Measurements from ENCODE around the gene ALPG.
"Not testable (repeated sequence)": the region's sequence is repeated elsewhere in the genome, so short reads cannot be mapped to it uniquely, and the experiment has no call there.

Gene ALPG

DNA sequence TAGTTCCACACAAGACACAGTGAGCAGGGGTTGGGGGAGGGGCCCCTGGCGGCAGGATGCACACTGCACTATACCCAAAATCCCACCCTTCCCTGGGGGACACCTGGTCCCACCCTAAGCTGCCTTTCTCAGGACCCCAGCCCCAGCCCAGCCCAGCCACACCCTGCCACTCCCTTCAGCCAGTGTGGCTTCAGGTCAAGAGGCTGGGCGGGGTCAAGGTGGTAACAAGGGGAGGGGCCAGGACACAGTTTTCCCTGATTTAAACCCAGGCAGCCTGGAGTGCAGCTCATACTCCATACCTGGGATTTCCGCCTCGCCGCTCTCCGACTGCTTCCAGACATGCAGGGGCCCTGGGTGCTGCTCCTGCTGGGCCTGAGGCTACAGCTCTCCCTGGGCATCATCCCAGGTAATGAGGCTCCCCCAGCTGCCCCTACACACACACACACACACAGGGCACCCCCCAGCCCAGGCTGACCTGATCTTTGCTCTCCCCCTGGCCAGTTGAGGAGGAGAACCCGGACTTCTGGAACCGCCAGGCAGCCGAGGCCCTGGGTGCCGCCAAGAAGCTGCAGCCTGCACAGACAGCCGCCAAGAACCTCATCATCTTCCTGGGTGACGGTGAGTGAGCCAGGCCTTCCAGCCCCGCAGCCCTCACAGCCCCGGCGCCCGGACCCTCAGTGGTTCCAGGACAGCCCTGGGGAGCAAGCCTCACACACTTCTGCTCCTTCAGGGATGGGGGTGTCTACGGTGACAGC lies at the start of gene ALPG:
Gene ALPG, plus strand, starts transcription at position 289 of the 755 bp plus-strand sequence. Its CDS starts 51 bp downstream, at position 340.
- no peak for DNase-seq

DNA sequence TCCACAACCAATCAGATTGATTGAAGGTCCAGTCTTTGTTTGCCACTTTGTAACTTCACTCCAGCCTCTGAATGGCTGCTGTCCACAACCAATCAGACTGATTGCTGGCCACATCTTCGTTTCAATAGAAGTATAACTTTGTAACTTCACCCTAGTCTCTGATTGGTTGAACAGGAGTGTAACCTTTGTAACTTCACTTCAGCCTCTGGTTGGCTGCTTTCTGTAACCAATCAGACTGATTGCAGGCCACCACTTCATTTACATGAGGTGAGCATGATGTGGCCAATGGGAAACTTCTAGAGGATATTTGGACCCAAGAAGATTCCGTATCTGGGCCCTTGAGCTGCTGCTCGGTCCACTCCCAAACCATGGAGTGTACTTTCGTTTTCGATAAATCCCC lies 45.0 kb upstream of the ALPG start:
- no peak for DNase-seq

DNA sequence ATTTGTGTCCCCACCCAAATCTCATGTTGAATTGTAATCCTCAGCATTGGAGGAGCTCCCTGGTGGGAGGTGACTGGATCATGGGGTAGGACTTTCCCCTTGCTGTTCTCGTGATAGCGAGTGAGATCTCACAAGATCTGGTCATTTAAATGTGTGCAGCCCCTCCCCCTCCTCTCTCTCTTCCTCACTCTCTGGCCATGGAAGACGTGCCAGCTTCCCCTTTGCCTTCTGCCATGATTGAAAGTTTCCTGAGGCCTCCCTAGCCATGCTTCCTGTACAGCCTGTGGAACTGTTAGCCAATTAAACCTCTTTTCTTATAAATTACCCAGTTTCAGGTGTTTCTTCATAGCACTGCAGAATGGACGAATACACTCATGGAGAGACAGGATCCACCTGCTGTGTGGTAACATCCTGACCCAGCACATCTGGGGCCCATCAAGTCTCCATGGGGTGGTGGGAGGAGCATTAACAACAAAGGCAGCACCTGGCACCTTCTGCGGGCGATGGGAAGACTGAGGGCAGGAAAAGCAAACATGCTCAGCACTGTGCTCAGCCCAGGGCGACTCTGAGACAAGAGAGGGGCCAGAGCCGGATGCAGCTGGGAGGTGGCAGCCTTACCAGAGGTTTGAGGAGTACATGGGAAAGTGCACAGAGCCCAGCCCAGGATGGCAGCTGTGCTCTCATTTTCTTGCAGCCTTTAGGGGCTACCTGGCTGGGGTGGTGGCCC lies 44.3 kb upstream of the ALPG start:
- DNase-seq = peak; percentile 12

DNA sequence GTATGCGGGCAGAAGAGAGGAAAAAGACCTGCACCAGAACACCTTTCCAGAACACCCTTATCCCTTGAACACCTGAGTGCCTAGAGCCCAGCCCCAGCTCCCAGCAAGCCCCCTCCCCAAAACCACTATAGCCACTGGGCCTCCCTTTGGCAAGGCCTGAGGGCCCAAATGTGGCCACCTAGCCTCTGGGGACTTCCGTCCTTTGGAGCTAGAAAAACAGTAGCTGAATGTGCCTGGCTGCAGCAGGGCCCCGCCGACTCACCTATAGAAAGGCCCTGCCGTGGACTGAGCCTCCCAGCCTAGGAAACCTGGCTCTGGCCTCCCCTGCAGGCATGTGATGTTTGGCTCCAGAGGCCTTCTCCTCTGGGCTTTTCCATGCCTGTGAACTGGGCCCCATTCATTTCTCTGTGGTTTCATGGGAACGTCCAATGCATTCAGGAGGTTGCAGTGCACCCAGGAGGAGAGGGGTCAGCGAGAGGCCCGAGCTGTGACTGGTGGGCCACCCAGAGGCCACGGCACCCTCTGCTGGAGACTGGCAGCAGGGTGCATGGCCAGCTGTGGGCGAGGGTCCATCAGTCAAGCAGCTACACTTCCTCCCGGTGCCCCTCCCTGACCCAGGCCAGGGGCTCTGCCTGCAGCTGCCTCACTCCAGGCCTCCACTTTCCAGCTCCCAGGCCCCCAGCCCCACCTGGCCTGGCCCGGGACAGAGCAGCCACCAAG lies 43.4 kb upstream of the ALPG start:
- peak; percentile 30 for DNase-seq

DNA sequence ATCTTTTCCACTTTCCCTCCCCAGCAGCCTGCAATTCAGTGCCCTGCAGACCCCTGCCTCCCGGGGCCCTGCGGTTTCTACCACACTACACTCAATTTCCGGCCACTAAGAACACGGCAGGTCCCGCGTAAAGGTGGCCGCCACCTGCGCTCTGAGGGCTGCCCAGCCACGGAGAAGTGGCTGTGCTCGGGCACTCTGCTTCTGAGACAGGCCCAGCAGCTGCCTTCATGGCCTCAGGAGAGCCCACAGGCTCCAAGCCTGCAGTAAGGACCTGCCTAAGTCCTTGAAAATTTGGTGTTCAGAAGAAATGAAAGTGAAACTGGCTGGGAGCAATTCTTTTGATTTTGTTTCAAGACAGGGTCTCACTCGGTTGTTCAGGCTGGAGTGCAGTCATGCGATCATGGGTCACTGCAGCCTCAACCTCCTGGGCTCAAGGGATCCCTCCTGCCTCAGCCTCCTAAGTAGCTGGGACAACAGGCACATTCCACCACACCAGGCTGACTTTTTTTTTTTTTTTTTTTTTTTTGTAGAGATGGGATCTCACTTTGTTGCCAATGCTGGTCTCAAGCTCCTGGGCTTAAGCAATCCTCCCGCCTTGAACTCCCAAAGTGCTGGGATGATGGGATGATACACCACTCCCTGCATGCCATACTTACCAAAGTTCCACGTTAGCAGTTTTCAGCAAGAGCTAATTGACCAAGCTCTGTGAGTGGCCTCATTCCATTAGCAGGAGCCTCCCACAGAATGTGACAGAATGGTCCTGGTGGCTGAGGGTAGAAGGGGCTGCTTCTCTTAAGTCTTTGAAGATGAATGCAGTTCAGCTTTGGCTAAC lies 42.6 kb upstream of the ALPG start:
- peak; percentile 39 for DNase-seq

DNA sequence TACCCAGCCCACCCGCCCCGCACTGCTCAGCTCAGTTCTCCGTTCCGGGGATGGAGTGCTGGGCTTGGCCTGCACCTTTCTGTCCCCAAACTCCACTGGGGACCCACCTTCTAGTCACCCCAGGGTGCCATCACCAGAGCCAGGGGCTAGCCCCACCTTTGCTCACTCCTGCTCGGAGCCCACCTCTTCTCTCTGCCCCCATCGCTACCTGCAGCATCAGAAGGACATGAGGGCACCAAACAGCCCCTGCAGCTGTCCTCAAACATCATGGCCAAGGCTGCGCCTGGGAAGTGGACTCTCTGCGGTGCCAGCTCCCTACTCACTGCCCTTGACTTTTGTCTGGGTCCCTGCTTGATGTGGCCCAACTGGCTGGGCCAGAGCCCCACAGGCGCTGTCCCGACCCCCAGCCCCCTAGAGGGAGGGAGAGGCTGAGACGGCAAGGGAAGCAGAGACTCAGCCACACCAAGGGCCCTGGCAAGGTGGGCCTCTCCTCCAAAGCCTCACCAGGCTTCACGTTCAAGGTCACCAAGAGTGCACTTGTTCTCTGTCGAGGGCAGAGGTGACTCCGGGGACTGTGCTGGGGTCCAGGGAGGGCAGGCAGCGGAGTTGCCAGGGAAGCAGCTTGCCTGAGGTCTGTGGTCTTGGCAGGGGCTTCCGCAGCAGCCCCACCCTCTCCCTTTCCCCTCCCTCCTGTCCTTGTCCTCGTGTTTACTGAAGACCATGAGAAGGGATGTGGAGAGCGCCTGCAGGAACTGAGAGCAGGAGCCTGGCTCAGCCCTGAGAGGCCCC lies 41.6 kb upstream of the ALPG start:
- peak; percentile 38 for DNase-seq

DNA sequence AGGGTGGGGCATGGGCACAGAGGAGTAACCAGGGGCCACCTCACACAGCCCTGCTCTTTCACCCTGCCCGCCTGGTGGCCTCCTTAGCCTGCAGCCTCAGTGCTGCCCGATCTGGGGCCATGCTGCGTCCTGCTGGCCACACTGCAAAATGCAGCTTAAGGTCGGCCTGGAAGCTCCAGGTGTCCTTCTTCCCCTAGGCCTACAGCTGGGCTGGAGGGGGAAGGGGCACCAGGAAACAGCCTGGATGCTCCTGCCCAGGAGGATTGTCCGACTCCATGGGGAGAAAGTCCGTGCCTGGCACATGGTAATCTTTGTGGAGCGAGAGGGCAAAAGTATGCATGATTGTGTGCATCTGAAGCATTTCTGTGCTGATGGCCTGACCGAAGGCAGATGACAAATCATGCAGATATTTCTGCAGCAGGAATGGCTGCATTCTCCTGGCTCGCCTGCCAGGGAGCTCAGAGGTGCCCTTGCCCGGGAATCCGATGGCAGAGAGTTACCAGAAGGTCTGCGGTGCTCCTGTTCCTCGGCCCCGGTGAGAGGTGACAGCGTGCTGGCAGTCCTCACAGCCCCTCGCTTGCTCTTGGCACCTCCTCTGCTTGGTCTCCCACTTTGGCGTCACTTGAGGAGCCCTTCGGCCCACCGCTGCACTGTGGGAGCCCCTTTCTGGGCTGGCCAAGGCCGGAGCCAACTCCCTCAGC lies 40.9 kb upstream of the ALPG start:
- peak; percentile 25 for DNase-seq

DNA sequence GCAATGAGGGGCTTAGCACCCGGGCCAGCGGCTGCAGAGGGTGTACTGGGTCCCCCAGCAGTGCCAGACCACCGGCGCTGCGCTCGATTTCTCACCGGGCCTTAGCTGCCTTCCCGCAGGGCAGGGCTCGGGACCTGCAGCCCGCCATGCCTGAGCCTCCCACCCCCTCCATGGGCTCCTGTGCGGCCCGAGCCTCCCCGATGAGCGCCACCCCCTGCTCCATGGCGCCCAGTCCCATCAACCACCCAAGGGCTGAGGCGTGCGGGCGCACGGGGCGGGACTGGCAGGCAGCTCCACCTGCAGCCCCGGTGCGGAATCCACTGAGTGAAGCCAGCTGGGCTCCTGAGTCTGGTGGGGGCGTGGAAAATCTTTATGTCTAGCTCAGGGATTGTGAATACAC lies 40.2 kb upstream of the ALPG start:
- DNase-seq = not testable (repeated sequence)

DNA sequence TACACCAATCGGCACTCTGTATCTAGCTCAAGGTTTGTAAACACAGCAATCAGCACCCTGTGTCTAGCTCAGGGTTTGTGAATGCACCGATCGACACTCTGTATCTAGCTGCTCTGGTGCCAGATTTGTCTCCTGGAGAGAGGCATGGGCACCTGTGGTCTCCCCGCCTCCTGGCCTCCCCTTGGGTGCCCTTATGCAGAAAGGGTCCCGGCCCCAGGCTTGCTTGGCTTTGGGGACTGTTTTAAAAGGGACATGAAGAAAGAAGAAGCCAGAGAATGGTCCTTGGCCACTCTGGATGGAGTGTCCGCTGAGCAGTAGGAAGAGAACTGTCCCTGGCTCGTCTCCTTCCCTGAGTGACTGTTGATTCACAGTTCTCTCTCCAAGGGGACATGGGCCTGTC lies 39.6 kb upstream of the ALPG start:
- no peak for DNase-seq

DNA sequence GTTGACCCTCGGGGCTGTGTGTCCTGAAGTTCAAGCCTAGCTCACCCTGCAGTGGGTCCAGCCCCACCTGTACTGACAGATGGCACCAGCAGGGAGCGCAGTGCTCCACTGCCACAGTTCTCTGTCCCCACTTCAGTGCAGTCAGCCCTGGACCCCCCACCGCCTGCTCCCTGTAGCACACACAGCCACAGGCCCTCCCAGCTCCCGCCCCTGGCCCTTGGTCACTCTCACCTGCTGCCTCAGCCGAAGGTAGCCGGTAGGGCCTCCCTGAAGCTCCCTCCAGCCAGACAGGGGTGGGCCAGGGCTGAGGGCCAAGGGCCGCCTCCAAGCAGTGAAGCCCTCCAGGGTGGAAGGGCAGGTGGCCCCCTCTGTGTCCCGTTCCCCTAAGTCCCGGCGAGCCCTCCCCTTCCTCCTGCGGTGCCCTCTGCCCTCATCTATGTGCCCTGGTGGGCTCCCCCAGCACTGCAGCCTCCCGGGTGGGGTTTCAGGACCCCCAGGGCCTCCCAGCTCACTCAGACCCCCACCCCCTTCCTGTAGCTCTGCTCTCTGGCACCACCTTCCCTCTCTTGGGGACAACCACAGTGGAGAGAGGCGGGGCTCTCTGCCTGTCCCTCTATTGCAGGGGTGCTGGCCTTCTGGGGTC lies 38.9 kb upstream of the ALPG start:
- no peak for DNase-seq

DNA sequence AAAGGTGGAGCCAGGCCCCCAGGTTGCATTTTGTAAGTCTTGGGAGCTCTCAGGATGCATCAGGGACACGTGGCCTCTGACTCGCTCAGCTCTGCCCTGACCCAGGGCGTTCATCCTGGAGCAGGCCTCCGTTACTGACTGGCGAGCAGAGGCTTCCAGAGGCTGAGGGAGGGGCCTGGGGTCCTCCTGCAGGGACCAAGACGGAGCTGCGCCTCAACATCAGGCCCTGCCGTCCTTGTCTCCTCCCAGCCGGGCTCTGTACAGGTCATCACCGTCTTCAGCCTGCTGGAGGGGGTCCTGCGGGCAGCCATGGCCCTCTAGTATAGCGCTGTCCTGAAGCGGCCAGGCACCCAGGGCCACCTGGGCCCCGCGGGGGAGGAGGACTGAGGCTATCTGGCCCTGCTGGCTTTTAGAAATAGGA lies 38.3 kb upstream of the ALPG start:
- DNase-seq = no peak

DNA sequence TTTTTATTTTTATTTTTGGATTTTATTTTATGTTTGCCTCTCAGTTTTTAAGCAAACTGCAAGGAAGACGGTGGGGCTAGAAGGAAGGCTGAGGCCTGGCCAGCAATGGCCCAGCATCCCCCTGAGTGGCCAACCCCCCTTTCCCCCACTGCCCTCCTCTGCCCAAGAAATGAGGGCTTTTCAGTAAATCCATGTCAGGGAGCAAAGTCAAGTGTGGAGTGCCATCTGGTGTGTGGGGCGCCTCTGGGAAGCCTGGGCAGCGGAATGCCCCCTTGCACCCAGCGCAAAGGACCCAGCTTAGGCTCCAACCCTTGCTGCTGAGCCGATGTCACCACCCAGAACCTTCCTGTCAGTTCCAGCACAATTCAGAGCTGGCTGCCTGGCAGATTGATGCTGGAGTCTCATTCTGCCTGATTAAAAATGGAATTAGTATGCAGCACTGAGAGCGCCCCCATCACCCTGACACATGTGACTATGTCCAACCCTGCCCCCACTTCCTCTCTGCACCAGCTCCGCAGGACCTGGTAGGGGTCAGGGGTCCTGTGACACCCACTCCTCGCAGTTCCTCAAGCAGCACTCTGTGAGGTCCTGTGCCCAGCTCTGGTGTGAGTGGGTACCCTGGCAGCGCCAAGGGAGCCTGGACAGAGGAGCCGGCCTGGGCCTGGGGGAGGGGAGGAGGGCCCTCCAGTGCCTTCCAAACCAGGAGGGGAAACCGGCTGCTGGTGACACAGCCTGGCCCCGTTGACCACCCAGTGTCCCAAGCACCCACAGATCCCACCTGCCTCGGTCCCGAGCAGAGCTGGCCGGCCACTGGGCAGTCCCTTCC lies 37.3 kb upstream of the ALPG start:
- DNase-seq = no peak

DNA sequence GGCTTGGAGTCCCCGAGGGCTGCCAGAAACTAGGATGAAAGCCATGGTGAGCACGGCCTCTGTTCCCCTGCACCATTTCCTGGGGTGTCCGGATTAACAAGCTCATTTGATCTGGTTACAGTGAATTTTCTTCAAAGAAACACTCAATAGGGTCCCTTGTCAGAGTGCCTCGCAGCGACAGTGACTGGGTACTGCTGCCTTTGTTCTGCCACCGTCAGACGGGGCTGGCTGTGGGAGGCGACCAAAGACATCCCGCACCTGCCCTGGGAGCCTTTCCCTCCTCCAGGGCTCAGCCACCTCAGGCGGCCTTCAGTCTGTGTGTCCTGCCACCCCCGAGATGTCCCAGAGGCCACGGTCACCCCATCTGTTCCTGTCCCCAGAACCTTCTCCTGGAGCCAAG lies 36.6 kb upstream of the ALPG start:
- not testable (repeated sequence) for DNase-seq

DNA sequence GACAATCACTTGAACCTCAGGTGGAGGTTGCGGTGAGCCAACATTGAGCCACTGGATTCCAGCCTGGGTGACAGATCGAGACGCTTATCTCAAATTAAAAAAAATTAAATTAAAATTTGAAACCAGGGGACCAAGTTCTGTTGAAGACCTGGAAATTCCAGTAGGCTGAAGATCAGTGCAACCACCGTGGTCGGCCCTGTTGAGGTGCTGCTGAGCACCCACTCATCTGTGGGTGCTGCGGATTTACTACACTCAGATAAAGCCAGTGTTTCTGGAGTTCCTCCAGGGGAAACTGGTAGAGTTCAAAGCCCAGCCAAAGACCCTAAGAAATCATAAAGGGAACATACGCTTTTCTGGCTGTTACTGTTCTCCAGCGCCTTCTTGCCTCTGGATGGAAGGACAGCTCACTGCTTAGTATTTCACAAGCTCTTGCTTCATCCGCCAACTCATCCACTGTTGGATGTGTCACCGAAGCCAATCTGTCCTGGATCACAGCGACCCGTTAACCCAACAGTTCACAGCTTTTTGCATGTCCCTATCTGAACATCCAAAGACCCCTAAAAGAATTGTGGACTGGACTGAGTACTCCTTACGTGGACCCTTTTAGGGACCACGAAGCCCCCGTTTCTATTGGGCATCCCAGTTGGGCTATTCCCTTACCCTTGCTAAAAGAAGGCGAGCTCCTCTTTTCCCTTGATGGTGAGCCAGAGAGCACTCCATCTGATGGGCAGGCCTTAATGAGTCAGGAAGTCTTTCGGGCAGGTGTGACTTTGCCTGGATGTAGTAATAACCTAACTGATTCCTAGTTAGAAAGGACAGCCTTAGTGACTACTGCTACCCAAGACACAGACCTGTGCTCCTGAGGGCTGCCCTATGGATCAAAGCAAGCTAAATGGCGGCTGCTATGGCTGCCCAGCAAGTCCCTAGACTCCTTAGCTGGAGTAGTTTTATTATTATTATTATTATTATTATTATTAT lies 34.1 kb upstream of the ALPG start:
- DNase-seq = no peak

DNA sequence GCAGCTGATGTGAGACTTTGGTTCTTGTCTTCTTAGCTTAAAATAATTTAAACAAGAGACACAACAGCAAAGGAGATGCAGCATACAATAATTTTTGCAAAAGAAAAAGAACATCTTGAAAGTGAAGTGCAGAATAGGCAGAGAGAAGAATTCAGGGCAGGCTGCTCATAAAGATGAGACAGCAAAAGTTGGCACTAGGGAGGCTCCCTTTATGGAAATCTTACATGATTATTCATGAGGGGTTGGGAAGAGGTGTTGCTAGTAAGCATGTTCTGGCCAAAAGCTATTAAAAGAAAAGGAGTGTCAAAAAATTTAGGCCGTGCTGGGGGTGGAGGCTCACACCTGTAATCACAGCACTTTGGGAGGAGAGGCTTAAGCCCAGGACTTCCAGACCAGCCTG lies 32.3 kb upstream of the ALPG start:
- DNase-seq = no peak

DNA sequence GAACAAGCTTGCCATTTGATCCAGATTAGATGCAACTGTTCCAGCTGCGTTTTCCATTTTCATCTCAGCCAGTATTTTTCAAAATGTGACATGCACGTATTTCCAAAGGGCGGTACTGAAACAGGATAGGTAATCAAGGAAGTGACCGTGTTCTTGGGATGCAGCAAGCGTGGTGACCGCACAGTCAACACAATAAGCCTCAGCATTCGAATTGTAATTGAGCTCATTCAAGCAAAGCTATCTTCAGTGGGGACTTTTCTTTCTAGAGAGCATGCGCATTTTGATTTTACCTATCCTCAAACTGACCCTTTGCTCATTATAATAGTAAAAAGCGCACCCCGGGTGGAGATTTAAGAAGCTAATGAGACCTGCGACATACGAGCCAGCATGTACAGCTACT lies 31.5 kb upstream of the ALPG start:
- DNase-seq = no peak

DNA sequence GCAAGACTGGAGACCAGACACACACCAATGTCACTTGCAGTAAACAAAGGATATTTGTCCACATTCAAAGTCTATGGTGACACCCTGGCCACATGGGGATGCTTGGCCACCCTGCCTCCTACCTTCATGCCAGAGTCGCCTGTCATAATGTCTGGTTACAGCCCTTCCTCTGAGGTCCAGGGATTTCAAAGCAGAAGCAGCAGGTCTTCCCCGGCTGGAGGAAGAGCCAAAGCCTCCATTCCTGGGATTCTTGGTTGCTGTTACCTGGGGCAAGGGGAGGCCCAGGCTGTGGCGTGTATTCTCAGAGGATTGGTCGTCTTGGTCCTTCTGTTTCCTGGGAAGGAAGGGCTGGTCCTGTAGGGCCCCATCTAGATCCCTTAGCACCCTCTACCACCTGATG lies 30.4 kb upstream of the ALPG start:
- no peak for DNase-seq

DNA sequence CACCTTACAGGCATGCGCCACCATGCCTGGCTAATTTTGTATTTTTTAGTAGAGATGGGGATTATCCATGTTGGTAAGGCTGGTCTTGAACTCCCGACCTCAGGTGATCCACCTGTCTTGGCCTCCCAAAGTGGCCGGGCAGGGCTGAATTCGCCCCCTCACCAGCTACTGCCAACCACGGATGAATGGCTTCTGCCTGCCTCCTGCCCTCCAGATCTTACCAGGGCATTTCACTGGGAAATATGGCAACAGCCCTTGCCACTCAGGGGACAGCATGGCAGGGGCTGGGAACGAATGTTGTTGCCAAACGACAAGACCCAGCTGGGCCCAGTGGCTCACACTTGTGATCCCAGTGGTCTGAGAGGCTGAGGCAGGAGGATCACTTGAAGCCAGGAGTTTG lies 29.9 kb upstream of the ALPG start:
- no peak for DNase-seq

DNA sequence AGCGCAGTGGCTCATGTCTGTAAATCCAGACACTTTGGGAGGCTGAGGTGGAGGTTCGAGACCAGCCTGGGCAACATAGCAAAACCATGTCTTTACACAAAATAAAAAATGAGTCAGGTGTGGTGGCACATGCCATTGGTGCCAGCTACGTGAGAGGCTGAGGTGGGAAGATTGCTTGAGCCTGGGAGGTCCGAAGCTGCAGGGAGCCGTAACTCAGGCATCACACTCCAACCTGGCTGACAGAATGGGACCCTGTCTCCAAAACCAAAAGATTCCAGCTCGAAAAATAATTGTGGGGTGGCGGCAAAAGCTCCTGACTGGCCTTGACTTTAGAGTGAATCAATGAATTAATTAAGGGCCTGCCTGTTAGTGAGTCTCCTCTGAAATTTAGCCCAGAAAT lies 29.3 kb upstream of the ALPG start:
- no peak for DNase-seq
